ENCODE results near the gene MPPED1.
A peak's percentile ranks its signal among the peaks of the same experiment; 100 is the strongest.

MPPED1 gene

GRCh38 chr22:43411869-43412807, at the start of gene MPPED1:
Gene MPPED1 (plus strand): TSS chr22:43412014. CDS start chr22:43424986, 12,972 bp downstream.
- no peak for DNase-seq (ENCODE audit: low spot score)

GRCh38 chr22:43363315-43364168, 48.3 kb upstream of the MPPED1 start:
- DNase-seq (ENCODE audit: low spot score) = no peak

- DNase-seq (ENCODE audit: low spot score) = no peak
These were observed 47.7 kb upstream of the MPPED1 start for GRCh38 chr22:43364169-43364435.

GRCh38 chr22:43365715-43366440, 45.9 kb upstream of the MPPED1 start:
- DNase-seq (ENCODE audit: low spot score) = no peak

- no peak for DNase-seq (ENCODE audit: low spot score)
These were observed 41.8 kb upstream of the MPPED1 start for GRCh38 chr22:43370036-43370435.

GRCh38 chr22:43375951-43376455, 35.8 kb upstream of the MPPED1 start:
- DNase-seq (ENCODE audit: low spot score) = no peak

GRCh38 chr22:43376765-43377547, 34.9 kb upstream of the MPPED1 start:
- no peak for DNase-seq (ENCODE audit: low spot score)

- no peak for DNase-seq (ENCODE audit: low spot score)
These were observed 34.3 kb upstream of the MPPED1 start for GRCh38 chr22:43377548-43377895.

- no peak for DNase-seq (ENCODE audit: low spot score)
These were observed 33.7 kb upstream of the MPPED1 start for GRCh38 chr22:43377896-43378704.

- no peak for DNase-seq (ENCODE audit: low spot score)
These were observed 30.1 kb upstream of the MPPED1 start for GRCh38 chr22:43381693-43382092.

- no peak for DNase-seq (ENCODE audit: low spot score)
These were observed 27.0 kb upstream of the MPPED1 start for GRCh38 chr22:43384863-43385262.

GRCh38 chr22:43385770-43386641, 25.8 kb upstream of the MPPED1 start:
- peak; percentile 95 for DNase-seq (ENCODE audit: low spot score)

- no peak for DNase-seq (ENCODE audit: low spot score)
These were observed 24.0 kb upstream of the MPPED1 start for GRCh38 chr22:43387815-43388214.

GRCh38 chr22:43388420-43388851, 23.4 kb upstream of the MPPED1 start:
- DNase-seq (ENCODE audit: low spot score) = peak; percentile 90

GRCh38 chr22:43389227-43389836, 22.5 kb upstream of the MPPED1 start:
- no peak for DNase-seq (ENCODE audit: low spot score)

- no peak for DNase-seq (ENCODE audit: low spot score)
These were observed 21.6 kb upstream of the MPPED1 start for GRCh38 chr22:43390166-43390565.

GRCh38 chr22:43390872-43391271, 20.9 kb upstream of the MPPED1 start:
- no peak for DNase-seq (ENCODE audit: low spot score)

GRCh38 chr22:43391306-43391705, 20.5 kb upstream of the MPPED1 start:
- DNase-seq (ENCODE audit: low spot score) = no peak

- no peak for DNase-seq (ENCODE audit: low spot score)
These were observed 19.3 kb upstream of the MPPED1 start for GRCh38 chr22:43392385-43392989.

Data from AG20443 (cell line).